Uterus (tissue), 4 donors: ENCODE results near the gene FBLN5. TPM values are rescaled to one million over a fixed set of nuclear protein-coding genes. Genes with fewer than 3 reads are reported as not detected.

Experiments
- DNase-seq, 2 donors: peaks; one replicate each; pipeline ENCODE4 v3.0.0-alpha.2; 2019 to 2020
- H3K27ac ChIP-seq, 2 donors: fragments of 200-600 bp; sonication (generic); 1 replicate in 1 of 2; 2 replicates in 1 of 2; pipeline ENCODE4 v1.5.1; 2016 to 2018
- H3K27me3 ChIP-seq, 2 donors: fragments of 200-600 bp; sonication (generic); one replicate each; pipeline ENCODE4 v1.5.1; 2018 to 2019; ENCODE audit warnings: control low read depth in 1 of 2
- H3K36me3 ChIP-seq, 2 donors: fragments of 200-600 bp; sonication (generic); one replicate each; pipeline ENCODE4 v1.5.1; 2019; ENCODE audit warnings: control low read depth in 1 of 2
- H3K4me1 ChIP-seq, 2 donors: fragments of 200-600 bp; sonication (generic); one replicate each; pipeline ENCODE4 v1.5.1; 2018 to 2019; ENCODE audit warnings: control low read depth in 1 of 2
- H3K4me3 ChIP-seq, 2 donors: fragments of 200-600 bp; sonication (generic); 1 replicate in 1 of 2; 2 replicates in 1 of 2; pipeline ENCODE4 v1.5.1; 2018 to 2019; ENCODE audit warnings: mild to moderate bottlenecking in 1 of 2
- H3K9me3 ChIP-seq, 2 donors: fragments of 200-600 bp; sonication (generic); one replicate each; pipeline ENCODE4 v1.5.1; 2019; ENCODE audit warnings: control low read depth in 1 of 2
- CTCF ChIP-seq, 4 experiments: fragments of 200-600 bp in 2 of 4; fragments of 450-650 bp in 2 of 4; sonication (generic) in 2 of 4; IDR thresholded peaks; one replicate each; pipeline ENCODE4 v1.5.1; 2016 to 2019; ENCODE audit warnings: antibody characterized with exemption in 4 of 4, mild to moderate bottlenecking in 2 of 4, moderate library complexity in 1 of 4
- POLR2A ChIP-seq, 2 donors: fragments of 450-650 bp; IDR thresholded peaks; one replicate each; pipeline ENCODE4 v1.6.1; 2016; ENCODE audit warnings: antibody characterized with exemption in 2 of 2, mild to moderate bottlenecking in 1 of 2, moderate library complexity in 1 of 2
- intact Hi-C: fragments of 100-400 bp; cut with DNase I; formaldehyde crosslinking; loops from one replicate; pipeline ENCODE4 v1.15.1; 2023; ENCODE audit warnings: low total_unique reads
- total RNA-seq, 4 donors: library from RNA; depleted of rRNA in 3 of 4; stranded (reverse); fragments of >200 nt in 3 of 4; gene quantifications; one replicate each; pipeline versions ENCODE4 v1.1.0 to v1.2.4, GENCODE V29; 2014 to 2023
- donor health status: DM: yes; HTN: yes; CAD: no.

Gene FBLN5
- total RNA-seq, 4 donors from 2014 or later, result 48.0 to 304 (median 165) TPM

GRCh38 chr14:91886961-91887360, 60.5 kb downstream of the FBLN5 start:
- no peak for DNase-seq
- no peak for TF ChIP-seq POLR2A (IDR thresholded peaks at IDR 0.05)
- no peak for TF ChIP-seq CTCF (IDR thresholded peaks at IDR 0.05)
- intact Hi-C loops, result no loop called here
- H3K36me3 ChIP-seq, result no peaks in the 10 kb centered on the region
- peaks cover 5 to 12% of the 10 kb centered on the region in 2 donors for H3K4me1 ChIP-seq
- peak overlapping the region in 1 of 2 donors; percentile 44 for H3K27ac ChIP-seq
- H3K27me3 ChIP-seq, result no peaks in the 10 kb centered on the region
- no peaks in the 10 kb centered on the region for H3K9me3 ChIP-seq
- no peak overlapping the region for H3K4me3 ChIP-seq

GRCh38 chr14:91885839-91886238, 61.7 kb downstream of the FBLN5 start:
- Histone ChIP-seq H3K36me3 (no peaks in the 10 kb centered on the region), H3K27me3 (no peaks in the 10 kb centered on the region), H3K27ac (peak overlapping the region; percentile 63 to 80), H3K9me3 (no peaks in the 10 kb centered on the region), H3K4me3 (no peak overlapping the region), H3K4me1 (peaks cover 5 to 12% of the 10 kb centered on the region in 2 donors)
- no peak for DNase-seq
- intact Hi-C loops, result no loop called here
- TF ChIP-seq CTCF (IDR thresholded peaks at IDR 0.05) (no peak), POLR2A (IDR thresholded peaks at IDR 0.05) (no peak)

GRCh38 chr14:91885113-91885712, 62.3 kb downstream of the FBLN5 start:
- no peak for DNase-seq
- Histone ChIP-seq H3K4me1 (peaks cover 5 to 12% of the 10 kb centered on the region in 2 donors), H3K9me3 (no peaks in the 10 kb centered on the region), H3K4me3 (no peak overlapping the region), H3K27me3 (no peaks in the 10 kb centered on the region), H3K36me3 (no peaks in the 10 kb centered on the region), H3K27ac (peak overlapping the region; percentile 63 to 80)
- intact Hi-C loops, result no loop called here
- TF ChIP-seq POLR2A (IDR thresholded peaks at IDR 0.05) (no peak), CTCF (IDR thresholded peaks at IDR 0.05) (no peak)

GRCh38 chr14:91884664-91885063, 62.8 kb downstream of the FBLN5 start:
- no peak for TF ChIP-seq POLR2A (IDR thresholded peaks at IDR 0.05)
- TF ChIP-seq CTCF (IDR thresholded peaks at IDR 0.05), result no peak
- H3K4me3 ChIP-seq, result no peak overlapping the region
- intact Hi-C loops, result no loop called here
- DNase-seq, result peak in 1 of 2 donors; percentile 47
- no peaks in the 10 kb centered on the region for H3K9me3 ChIP-seq
- peak overlapping the region; percentile 63 to 80 for H3K27ac ChIP-seq
- no peaks in the 10 kb centered on the region for H3K27me3 ChIP-seq
- peaks cover 5 to 12% of the 10 kb centered on the region in 2 donors for H3K4me1 ChIP-seq
- no peaks in the 10 kb centered on the region for H3K36me3 ChIP-seq

- intact Hi-C loops, result no loop called here
- no peaks in the 10 kb centered on the region for H3K9me3 ChIP-seq
- peak overlapping the region; percentile 63 to 80 for H3K27ac ChIP-seq
- H3K27me3 ChIP-seq, result no peaks in the 10 kb centered on the region
- H3K36me3 ChIP-seq, result no peaks in the 10 kb centered on the region
- H3K4me3 ChIP-seq, result no peak overlapping the region
- peaks cover 5 to 12% of the 10 kb centered on the region in 2 donors for H3K4me1 ChIP-seq
- TF ChIP-seq CTCF (IDR thresholded peaks at IDR 0.05) (no peak), POLR2A (IDR thresholded peaks at IDR 0.05) (no peak)
- DNase-seq, result peak; percentile 76 to 82
Observed at GRCh38 chr14:91883753-91884152, 63.7 kb downstream of the FBLN5 start.
